Astrocyte of the cerebellum (primary cell): ENCODE results near the gene CALCB.
A peak's percentile ranks its signal among the peaks of the same experiment; 100 is the strongest.

ENCODE experiments used
- DNase-seq: peaks from one replicate; pipeline ENCODE4 v3.0.0-alpha.2; 2011; ENCODE audit warnings: low read depth
- H3K4me3 ChIP-seq: 2 replicates; pipeline ENCODE4 v1.5.1; 2011; ENCODE audit warnings: mild to moderate bottlenecking, low read depth, low read length, moderate library complexity
- in situ Hi-C: cut with HindIII; loops from 2 replicates; pipeline ENCODE4 v1.10.0; 2017; ENCODE audit warnings: low sequenced_read_pairs
- TF ChIP-seq, protein P1 (sequence below): IDR thresholded peaks from 2 replicates; pipeline ENCODE4 v1.5.1; 2012; ENCODE audit warnings: low read length, low read depth, moderate library complexity, mild to moderate bottlenecking; ENCODE audit errors: missing control alignments

CALCB gene

DNA sequence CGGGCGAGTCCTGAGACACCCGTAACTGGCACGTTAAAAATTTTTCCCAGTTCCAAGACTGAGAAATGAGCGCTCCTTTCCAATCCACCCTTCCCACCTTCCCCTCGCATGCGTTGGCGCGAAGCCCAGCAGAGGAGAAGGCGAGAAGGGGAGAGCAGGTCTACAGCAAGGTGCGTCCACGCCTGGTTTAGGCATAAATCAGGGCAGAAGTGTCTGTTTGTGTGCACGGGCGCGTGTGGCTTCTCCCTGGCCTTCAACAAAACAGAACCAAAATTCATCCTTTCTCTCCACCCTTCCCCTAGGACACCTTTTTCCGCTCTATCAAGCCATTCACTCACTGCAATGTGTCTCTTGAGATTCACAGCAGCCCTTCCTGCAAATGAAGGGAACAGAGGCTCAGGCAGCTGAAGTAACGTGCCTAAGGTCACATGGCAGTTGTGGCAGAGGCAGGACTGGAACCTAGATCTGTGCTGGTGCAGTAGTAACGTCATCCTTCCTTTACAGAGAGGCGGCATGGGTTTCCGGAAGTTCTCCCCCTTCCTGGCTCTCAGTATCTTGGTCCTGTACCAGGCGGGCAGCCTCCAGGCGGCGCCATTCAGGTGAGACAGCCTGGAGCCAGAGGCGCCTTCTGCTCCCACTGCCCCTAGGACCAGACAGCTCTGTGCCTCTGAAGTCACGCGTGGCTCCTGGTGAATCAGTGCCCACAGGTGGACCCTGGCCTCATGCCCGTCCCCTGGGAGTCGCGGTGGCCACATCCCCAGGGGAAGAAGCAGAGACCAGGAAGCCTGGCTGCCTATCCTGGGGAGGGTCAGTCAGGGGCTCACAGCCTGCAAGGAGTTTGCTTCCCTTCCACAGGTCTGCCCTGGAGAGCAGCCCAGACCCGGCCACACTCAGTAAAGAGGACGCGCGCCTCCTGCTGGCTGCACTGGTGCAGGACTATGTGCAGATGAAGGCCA, 1.1 kb downstream of the CALCB start:
- H3K4me3 ChIP-seq = peak overlapping the region; percentile 37
- peak; percentile 53 for DNase-seq

DNA sequence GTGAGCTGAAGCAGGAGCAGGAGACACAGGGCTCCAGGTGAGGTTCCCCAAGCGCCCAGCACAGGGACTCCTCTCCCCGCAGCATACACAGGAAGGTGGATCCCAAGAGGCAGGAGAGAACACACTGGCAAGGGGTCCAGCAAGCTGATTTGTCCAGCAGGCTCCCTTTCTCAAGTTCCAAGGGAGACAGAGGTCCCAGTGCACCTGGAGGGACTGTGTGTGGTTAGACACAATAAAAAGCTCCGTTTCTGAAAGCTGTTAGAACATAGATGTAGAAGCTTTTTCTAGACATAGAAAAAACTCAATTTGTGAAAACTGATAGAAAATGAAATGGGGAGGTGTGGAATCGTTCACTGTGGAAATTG, 1.8 kb downstream of the CALCB start:
- H3K4me3 ChIP-seq = no peak overlapping the region
- no peak for DNase-seq
- TF ChIP-seq, protein P1, sequence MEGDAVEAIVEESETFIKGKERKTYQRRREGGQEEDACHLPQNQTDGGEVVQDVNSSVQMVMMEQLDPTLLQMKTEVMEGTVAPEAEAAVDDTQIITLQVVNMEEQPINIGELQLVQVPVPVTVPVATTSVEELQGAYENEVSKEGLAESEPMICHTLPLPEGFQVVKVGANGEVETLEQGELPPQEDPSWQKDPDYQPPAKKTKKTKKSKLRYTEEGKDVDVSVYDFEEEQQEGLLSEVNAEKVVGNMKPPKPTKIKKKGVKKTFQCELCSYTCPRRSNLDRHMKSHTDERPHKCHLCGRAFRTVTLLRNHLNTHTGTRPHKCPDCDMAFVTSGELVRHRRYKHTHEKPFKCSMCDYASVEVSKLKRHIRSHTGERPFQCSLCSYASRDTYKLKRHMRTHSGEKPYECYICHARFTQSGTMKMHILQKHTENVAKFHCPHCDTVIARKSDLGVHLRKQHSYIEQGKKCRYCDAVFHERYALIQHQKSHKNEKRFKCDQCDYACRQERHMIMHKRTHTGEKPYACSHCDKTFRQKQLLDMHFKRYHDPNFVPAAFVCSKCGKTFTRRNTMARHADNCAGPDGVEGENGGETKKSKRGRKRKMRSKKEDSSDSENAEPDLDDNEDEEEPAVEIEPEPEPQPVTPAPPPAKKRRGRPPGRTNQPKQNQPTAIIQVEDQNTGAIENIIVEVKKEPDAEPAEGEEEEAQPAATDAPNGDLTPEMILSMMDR = no peak
- in situ Hi-C loops = no loop called here

More for the DNA sequence above, 1.1 kb downstream of the CALCB start:
- TF ChIP-seq, protein P1 = peak; percentile 73
- in situ Hi-C loops = no loop called here

DNA sequence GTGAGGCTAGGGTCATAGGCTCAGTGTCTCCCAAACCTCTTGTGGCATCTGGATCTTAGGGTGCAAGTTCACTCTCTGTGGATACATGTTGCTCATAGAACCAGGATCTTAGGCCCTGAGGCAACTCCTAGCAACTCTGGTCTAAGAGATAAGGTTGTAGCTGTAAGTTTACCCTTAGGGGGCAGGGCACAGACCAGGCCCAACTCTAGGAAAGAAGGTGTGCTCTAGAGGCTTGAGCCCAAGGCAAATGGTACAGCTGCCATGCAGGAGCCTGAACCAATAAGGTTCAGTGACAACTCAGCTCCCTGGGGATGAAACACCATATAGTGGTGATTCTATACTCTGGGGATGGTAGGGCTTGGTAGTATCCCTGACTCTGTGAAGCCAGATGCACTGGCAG, 17.8 kb downstream of the CALCB start:
- H3K4me3 ChIP-seq = no peak overlapping the region
- in situ Hi-C loops = no loop called here
- DNase-seq = no peak
- TF ChIP-seq, protein P1 = no peak

DNA sequence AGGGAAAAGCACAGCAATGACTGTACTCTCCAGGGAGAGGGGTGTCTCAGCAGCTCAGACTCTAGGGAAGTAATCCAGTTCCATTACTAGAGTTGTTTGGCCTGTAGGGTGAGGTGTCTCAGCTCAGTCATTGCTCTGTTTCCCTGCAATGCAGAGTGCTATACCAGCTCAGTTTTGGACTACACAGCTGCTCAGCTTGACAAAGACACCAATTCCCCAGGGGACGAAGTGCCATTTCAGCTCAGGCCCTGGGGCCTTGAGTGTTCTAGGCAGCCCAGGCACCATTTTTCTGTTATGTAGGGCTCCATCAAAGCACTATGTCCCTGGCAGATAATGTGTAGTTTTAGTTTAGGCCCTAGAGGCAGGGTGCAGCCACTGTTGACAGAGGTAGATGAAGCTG, 18.2 kb downstream of the CALCB start:
- in situ Hi-C loops = no loop called here
- TF ChIP-seq, protein P1 = no peak

DNA sequence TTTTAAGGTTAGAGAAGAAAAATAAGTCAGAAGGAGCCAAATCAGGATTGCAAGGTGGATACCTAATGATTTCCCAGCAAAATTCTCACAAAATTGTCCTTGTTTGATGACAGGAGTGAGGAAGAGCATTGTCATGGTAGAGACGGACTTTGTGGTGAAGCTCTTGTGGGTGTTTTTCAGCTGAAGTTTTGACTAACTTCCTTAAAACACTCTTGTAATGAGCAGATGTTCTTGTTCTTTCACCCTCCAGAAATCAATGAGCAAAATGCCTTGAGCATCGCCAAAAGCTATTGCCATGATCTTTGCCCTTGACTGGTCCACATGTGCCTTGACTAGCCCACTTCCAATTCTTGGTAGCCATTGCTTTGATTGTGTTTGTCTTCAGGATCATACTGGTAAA, 20.0 kb downstream of the CALCB start:
- TF ChIP-seq, protein P1 = no peak
- DNase-seq = no peak
- in situ Hi-C loops = no loop called here
- no peak overlapping the region for H3K4me3 ChIP-seq

More for the DNA sequence above, 18.2 kb downstream of the CALCB start:
- no peak overlapping the region for H3K4me3 ChIP-seq
- DNase-seq = no peak

DNA sequence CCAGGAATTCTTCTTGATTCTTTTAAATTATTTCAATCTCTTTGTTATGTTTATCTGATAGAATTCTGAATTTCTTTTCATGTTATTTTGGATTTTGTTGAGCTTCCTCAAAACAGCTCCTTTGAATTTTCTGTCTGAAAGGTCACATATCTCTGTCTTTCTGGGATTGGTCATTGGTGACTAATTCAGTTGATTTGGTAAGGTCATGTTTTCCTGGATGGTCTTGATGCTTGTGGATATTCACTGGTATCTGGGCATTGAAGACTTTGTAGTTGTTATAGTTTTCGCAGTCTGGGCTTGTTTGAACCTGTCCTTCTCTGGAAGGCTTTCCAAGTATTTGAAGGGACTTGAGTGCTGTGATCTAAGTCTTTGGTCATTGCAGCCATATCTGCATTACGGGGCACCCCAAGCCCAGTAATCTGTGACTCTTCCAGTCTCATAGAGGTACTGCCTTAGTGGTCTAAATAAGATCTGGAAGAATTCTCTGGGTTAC, 22.4 kb downstream of the CALCB start:
- DNase-seq = no peak
- TF ChIP-seq, protein P1 = no peak
- no peak overlapping the region for H3K4me3 ChIP-seq
- in situ Hi-C loops = no loop called here
